Measurements from ENCODE around the gene TSN. TPM values are rescaled to one million over a fixed set of nuclear protein-coding genes. Genes with fewer than 3 reads are reported as not detected.
"Not testable (repeated sequence)": the region's sequence is repeated elsewhere in the genome, so short reads cannot be mapped to it uniquely, and the experiment has no call there.

The TSN gene
- total RNA-seq: 78.3 TPM

GRCh38 chr2:121755237-121756111, at the start of gene TSN:
Gene TSN, plus strand, starts transcription at chr2:121755651. Its CDS starts 129 bp downstream, at chr2:121755780.
- peak; percentile 97 for DNase-seq

- no peak for DNase-seq
These were observed 49.5 kb upstream of the TSN start for GRCh38 chr2:121705958-121706357.

- no peak for DNase-seq
These were observed 48.0 kb upstream of the TSN start for GRCh38 chr2:121707344-121707919.

- DNase-seq: no peak
These were observed 47.5 kb upstream of the TSN start for GRCh38 chr2:121707920-121708361.

GRCh38 chr2:121709776-121710469, 45.5 kb upstream of the TSN start:
- no peak for DNase-seq

- DNase-seq: no peak
These were observed 44.8 kb upstream of the TSN start for GRCh38 chr2:121710470-121711170.

GRCh38 chr2:121711481-121711880, 44.0 kb upstream of the TSN start:
- not testable (repeated sequence) for DNase-seq

GRCh38 chr2:121716126-121716525, 39.3 kb upstream of the TSN start:
- DNase-seq: no peak

- DNase-seq: no peak
These were observed 37.9 kb upstream of the TSN start for GRCh38 chr2:121717529-121717928.

GRCh38 chr2:121721926-121722325, 33.5 kb upstream of the TSN start:
- DNase-seq: no peak

GRCh38 chr2:121722479-121722878, 33.0 kb upstream of the TSN start:
- DNase-seq: no peak

- no peak for DNase-seq
These were observed 32.1 kb upstream of the TSN start for GRCh38 chr2:121723316-121723715.

- DNase-seq: no peak
These were observed 28.1 kb upstream of the TSN start for GRCh38 chr2:121727332-121727731.

GRCh38 chr2:121727950-121728349, 27.5 kb upstream of the TSN start:
- DNase-seq: no peak

- DNase-seq: no peak
These were observed 24.1 kb upstream of the TSN start for GRCh38 chr2:121731366-121731765.

- not testable (repeated sequence) for DNase-seq
These were observed 20.9 kb upstream of the TSN start for GRCh38 chr2:121734544-121734943.

GRCh38 chr2:121735518-121736074, 19.9 kb upstream of the TSN start:
- no peak for DNase-seq

- no peak for DNase-seq
These were observed 19.4 kb upstream of the TSN start for GRCh38 chr2:121736140-121736461.

- DNase-seq: peak; percentile 99
These were observed 18.8 kb upstream of the TSN start, which contains the start of gene NIFK for GRCh38 chr2:121736462-121737336. Gene NIFK, minus strand, starts transcription at chr2:121736875. Its CDS starts 25 bp downstream, at chr2:121736850.

GRCh38 chr2:121740973-121741372, 14.5 kb upstream of the TSN start:
- DNase-seq: no peak

- DNase-seq: no peak
These were observed 14.0 kb upstream of the TSN start for GRCh38 chr2:121741450-121741849.

Measured in occipital lobe (tissue), 2 donors.